ENCODE results near the gene DMRT1.

The DMRT1 gene

DNA sequence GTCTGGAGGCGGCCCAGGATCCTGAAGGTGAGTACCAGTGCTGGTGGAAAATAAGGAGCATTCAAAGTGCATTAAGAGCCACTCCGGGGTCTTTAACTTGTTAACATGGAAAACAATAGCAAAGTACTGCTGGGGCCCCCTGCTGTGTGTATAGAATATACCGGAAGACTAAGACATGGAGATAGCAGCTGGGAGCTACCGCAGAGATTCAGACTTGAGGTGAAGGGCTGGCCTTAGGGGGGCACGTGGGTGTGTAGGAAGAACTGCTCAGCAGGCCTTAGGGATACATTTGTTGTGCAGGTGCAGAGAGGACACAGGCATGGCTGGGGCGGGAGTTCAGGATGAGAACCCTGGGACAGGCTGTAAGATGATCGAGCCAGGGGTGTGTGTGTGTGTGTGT, 1.2 kb upstream of the DMRT1 start:
- DNase-seq (ENCODE audit: low spot score): no peak
- TF ChIP-seq, protein P1, sequence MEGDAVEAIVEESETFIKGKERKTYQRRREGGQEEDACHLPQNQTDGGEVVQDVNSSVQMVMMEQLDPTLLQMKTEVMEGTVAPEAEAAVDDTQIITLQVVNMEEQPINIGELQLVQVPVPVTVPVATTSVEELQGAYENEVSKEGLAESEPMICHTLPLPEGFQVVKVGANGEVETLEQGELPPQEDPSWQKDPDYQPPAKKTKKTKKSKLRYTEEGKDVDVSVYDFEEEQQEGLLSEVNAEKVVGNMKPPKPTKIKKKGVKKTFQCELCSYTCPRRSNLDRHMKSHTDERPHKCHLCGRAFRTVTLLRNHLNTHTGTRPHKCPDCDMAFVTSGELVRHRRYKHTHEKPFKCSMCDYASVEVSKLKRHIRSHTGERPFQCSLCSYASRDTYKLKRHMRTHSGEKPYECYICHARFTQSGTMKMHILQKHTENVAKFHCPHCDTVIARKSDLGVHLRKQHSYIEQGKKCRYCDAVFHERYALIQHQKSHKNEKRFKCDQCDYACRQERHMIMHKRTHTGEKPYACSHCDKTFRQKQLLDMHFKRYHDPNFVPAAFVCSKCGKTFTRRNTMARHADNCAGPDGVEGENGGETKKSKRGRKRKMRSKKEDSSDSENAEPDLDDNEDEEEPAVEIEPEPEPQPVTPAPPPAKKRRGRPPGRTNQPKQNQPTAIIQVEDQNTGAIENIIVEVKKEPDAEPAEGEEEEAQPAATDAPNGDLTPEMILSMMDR (IDR thresholded peaks at IDR 0.05; ENCODE audit: borderline replicate concordance, control extremely low read depth, extremely low read depth, insufficient read depth, missing control alignments): no peak
- in situ Hi-C loops (cut with MboI; ENCODE audit: low sequenced_read_pairs, unreplicated experiment): no loop called here

DNA sequence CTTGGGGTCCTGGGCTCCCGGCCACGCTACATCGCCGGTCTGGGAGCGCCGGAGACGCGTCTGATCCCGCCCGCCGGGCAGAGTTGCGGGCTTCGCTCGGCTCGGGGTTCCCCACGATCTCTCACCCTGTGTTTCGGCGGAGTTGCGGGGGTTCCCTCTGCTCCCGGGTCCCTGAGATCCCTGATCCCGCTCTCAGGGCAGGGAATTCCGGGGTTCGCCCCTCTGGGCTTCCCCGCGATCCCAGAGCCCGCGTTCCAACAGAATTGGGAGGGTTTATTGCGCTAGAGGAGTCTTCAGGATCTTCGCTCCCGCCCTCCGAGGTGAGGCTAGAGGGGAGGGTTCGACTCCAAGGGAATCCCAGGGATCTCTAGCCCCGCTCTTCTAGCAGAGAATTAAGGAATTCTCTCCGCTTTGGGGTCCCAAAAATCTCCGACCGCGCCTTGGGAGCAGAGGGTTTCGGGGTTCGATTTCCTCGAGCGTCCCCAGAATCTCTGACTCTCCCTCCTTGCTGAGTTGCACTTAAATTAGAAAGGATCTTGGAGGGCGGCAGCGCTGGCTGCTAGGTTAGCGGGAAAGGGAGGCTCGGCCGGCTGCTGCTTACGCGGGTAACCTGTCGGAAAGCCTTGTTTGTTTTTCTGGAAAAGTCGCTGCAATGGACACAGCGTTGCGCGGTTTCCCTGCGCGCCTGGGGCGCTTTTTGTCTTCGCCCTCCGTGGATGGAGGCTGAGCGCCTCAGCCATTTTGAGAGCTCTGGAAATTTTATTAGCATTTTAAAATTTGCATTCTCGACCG, 1.3 kb downstream of the DMRT1 start:
- DNase-seq (ENCODE audit: low spot score): no peak
- TF ChIP-seq, protein P1 (IDR thresholded peaks at IDR 0.05; ENCODE audit: borderline replicate concordance, control extremely low read depth, extremely low read depth, insufficient read depth, missing control alignments): no peak
- in situ Hi-C loops (cut with MboI; ENCODE audit: low sequenced_read_pairs, unreplicated experiment): no loop called here

DNA sequence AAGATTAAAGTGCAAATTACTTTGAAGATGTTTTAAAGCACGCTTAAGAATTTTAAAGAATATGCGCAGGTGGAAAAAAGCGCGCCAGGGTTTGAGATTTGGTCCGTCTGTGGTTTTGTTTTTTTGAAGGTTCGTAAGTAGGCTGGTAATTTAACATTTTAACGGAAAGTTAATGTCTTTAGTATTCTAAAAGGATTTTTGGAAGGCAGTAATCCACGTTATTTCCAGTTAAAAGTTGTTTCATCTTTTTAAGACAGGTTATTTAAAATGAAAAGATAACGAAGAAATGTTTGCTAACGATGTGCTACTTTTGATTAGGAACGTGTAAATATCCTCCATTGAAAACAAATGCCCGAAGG, 1.9 kb downstream of the DMRT1 start:
- DNase-seq (ENCODE audit: low spot score): no peak
- TF ChIP-seq, protein P1 (IDR thresholded peaks at IDR 0.05; ENCODE audit: borderline replicate concordance, control extremely low read depth, extremely low read depth, insufficient read depth, missing control alignments): no peak
- in situ Hi-C loops (cut with MboI; ENCODE audit: low sequenced_read_pairs, unreplicated experiment): no loop called here

DNA sequence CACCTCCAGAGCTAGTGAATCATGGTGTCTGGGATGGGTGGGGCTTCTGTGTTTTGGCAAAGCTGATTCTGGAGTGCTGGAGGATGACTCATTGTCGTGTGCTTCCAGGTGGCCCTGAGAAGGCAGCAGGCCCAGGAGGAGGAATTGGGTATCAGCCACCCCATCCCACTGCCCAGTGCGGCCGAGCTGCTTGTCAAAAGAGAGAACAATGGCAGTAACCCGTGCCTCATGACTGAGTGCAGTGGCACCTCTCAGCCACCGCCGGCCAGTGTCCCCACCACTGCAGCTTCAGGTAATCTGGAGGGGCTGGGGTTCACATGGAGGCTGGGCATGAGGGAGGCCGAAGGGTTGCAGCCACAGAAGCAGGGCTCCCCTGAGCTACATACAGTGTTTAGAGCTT, 5.4 kb downstream of the DMRT1 start:
- in situ Hi-C loops (cut with MboI; ENCODE audit: low sequenced_read_pairs, unreplicated experiment): no loop called here
- DNase-seq (ENCODE audit: low spot score): no peak

DNA sequence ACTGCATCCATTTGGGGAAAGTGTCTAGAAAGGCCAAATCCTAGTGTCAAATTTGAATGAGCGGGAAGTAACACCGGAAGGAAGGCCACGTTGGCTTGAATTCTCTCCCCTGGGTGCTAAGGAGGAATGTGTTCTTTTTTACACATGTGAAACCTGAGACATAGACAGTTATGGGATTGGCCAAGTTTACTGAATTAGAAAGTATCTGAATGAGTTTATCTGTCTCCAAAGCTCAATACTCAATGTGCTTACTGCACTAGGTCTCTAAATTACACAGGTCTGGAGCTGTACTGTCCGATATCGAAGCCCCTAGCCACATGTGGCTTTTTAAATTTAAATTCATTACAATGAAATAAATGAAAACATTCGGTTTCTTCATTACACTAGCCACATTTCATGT, 6.0 kb downstream of the DMRT1 start:
- DNase-seq (ENCODE audit: low spot score): peak; percentile 47
- in situ Hi-C loops (cut with MboI; ENCODE audit: low sequenced_read_pairs, unreplicated experiment): no loop called here
- TF ChIP-seq, protein P1 (IDR thresholded peaks at IDR 0.05; ENCODE audit: borderline replicate concordance, control extremely low read depth, extremely low read depth, insufficient read depth, missing control alignments): no peak

More for the DNA sequence above, 5.4 kb downstream of the DMRT1 start:
- TF ChIP-seq, protein P1 (IDR thresholded peaks at IDR 0.05; ENCODE audit: borderline replicate concordance, control extremely low read depth, extremely low read depth, insufficient read depth, missing control alignments): no peak

DNA sequence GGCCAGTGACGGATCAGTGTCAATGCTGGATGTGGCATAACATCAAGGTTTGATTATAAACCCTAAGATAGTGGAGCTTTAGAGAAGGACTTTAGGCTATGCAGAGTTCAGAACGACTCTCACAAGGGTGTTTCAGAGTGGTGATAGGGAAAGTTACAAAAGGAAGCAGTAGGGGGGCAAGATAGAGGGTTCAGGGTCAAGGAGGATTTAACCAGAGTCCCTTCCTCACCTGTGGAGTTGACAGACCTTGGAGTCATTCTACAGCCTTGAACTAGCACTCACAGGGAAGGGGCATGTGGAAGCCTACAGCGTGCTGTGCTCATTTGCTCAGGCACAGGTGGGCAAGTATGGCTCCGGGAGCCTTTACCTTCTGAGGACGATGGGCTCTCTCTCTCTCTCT, 7.9 kb downstream of the DMRT1 start:
- DNase-seq (ENCODE audit: low spot score): no peak
- TF ChIP-seq, protein P1 (IDR thresholded peaks at IDR 0.05; ENCODE audit: borderline replicate concordance, control extremely low read depth, extremely low read depth, insufficient read depth, missing control alignments): no peak
- in situ Hi-C loops (cut with MboI; ENCODE audit: low sequenced_read_pairs, unreplicated experiment): no loop called here

Data from GM13976 (cell line).